DMS79 (cell line): Measurements from ENCODE around the gene CDC25B.
"Not testable (repeated sequence)": the region's sequence is repeated elsewhere in the genome, so short reads cannot be mapped to it uniquely, and the experiment has no call there.

Experiments
- DNase-seq: peaks from one replicate; lab custom pipeline; 2025; lab: John Stamatoyannopoulos, UW

Gene CDC25B

GRCh38 chr20:3829891-3830290 lies 33.8 kb downstream of the CDC25B start:
- not testable (repeated sequence) for DNase-seq

- DNase-seq, result no peak
Measured at GRCh38 chr20:3836132-3836531, 40.0 kb downstream of the CDC25B start.

DNA sequence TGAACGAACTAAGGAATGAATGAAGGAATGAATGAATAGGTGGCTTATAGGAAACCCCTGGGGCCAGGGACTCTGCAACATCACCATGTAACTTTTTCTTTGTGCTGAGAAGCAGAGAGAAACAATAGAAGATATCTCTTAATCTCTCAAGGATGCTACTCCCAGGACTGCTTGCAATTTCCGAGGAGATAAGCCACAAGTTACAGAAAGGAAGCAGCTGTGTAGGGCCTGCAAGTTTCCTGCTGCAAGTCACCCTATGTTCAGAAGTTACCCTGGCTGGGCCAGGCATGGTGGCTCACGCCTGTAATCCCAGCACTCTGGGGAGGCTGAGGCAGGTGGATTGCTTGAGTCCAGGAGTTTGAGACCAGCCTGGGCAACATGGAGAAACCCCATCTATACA lies 43.2 kb downstream of the CDC25B start:
- no peak for DNase-seq

- not testable (repeated sequence) for DNase-seq
Measured at GRCh38 chr20:3840201-3840600, 44.1 kb downstream of the CDC25B start.

GRCh38 chr20:3842348-3842930 lies 46.3 kb downstream of the CDC25B start:
- no peak for DNase-seq

- DNase-seq, result no peak
Measured at GRCh38 chr20:3843490-3843889, 47.4 kb downstream of the CDC25B start.

GRCh38 chr20:3843990-3844619 lies 48.0 kb downstream of the CDC25B start:
- DNase-seq, result not testable (repeated sequence)

- DNase-seq, result no peak
Measured at GRCh38 chr20:3846378-3846739, 50.2 kb downstream of the CDC25B start.

GRCh38 chr20:3846740-3847428 lies 50.8 kb downstream of the CDC25B start, which contains the start of gene MAVS:
Gene MAVS (plus strand): TSS chr20:3846834. CDS start chr20:3854625, 7,791 bp downstream.
- peak; percentile 44 for DNase-seq

GRCh38 chr20:3847429-3847940 lies 51.4 kb downstream of the CDC25B start:
- no peak for DNase-seq

- no peak for DNase-seq
Measured at GRCh38 chr20:3848565-3848964, 52.5 kb downstream of the CDC25B start.

- DNase-seq, result no peak
Measured at GRCh38 chr20:3854462-3854871, 58.4 kb downstream of the CDC25B start.
